ENCODE measurements around the gene FHIT.

DNA sequence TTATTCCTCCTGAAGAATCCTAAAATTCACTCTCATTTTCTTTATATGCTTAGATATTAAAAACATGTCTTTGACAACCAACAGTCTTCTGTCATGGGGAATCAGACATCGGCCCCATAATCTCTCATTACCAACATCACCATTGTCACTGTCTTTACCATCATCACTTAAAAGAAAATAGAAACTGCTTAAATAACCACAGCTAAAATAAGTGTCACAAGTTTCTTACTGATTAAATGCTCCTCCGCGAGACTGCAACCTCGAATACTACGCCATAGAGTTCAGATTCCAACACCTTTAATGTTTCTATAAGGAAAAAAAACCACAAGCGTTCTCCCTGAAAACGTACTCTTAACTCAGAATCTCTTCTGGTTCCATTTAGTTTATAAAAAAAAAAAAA lies 1223.9 kb downstream of the FHIT start:
- TF ChIP-seq ZBTB33 (IDR thresholded peaks at IDR 0.05; ENCODE audit: borderline replicate concordance, low read depth) (no peak), CTCF (IDR thresholded peaks at IDR 0.05) (no peak), SMC3 (IDR thresholded peaks at IDR 0.05; ENCODE audit: low read depth, low read length) (no peak), YY1 (IDR thresholded peaks at IDR 0.05; ENCODE audit: low read depth) (no peak), POLR2AphosphoS5 (IDR thresholded peaks at IDR 0.05; ENCODE audit: low read depth, low read length) (no peak), IRF3 (IDR thresholded peaks at IDR 0.05; ENCODE audit: low read depth, low read length) (no peak), RAD21 (IDR thresholded peaks at IDR 0.05; ENCODE audit: low read length) (no peak), CHD2 (IDR thresholded peaks at IDR 0.05; ENCODE audit: low read length, partially characterized antibody) (no peak), GABPA (IDR thresholded peaks at IDR 0.05; ENCODE audit: low read depth) (no peak), EZH2phosphoT487 (IDR thresholded peaks at IDR 0.05; ENCODE audit: borderline replicate concordance, low read depth) (no peak), TAF1 (IDR thresholded peaks at IDR 0.05; ENCODE audit: borderline replicate concordance, low read depth, low read length) (no peak), MXI1 (IDR thresholded peaks at IDR 0.05; ENCODE audit: low read depth, low read length) (no peak)
- TF ChIP-seq, protein P1, sequence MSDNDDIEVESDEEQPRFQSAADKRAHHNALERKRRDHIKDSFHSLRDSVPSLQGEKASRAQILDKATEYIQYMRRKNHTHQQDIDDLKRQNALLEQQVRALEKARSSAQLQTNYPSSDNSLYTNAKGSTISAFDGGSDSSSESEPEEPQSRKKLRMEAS (IDR thresholded peaks at IDR 0.05; ENCODE audit: low read depth), result no peak
- TF ChIP-seq, protein P2, sequence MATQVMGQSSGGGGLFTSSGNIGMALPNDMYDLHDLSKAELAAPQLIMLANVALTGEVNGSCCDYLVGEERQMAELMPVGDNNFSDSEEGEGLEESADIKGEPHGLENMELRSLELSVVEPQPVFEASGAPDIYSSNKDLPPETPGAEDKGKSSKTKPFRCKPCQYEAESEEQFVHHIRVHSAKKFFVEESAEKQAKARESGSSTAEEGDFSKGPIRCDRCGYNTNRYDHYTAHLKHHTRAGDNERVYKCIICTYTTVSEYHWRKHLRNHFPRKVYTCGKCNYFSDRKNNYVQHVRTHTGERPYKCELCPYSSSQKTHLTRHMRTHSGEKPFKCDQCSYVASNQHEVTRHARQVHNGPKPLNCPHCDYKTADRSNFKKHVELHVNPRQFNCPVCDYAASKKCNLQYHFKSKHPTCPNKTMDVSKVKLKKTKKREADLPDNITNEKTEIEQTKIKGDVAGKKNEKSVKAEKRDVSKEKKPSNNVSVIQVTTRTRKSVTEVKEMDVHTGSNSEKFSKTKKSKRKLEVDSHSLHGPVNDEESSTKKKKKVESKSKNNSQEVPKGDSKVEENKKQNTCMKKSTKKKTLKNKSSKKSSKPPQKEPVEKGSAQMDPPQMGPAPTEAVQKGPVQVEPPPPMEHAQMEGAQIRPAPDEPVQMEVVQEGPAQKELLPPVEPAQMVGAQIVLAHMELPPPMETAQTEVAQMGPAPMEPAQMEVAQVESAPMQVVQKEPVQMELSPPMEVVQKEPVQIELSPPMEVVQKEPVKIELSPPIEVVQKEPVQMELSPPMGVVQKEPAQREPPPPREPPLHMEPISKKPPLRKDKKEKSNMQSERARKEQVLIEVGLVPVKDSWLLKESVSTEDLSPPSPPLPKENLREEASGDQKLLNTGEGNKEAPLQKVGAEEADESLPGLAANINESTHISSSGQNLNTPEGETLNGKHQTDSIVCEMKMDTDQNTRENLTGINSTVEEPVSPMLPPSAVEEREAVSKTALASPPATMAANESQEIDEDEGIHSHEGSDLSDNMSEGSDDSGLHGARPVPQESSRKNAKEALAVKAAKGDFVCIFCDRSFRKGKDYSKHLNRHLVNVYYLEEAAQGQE (IDR thresholded peaks at IDR 0.05; ENCODE audit: low read depth, low read length), result no peak
